HFFc6 (cell line): Measurements from ENCODE around the gene MYBPC2. TPM values are rescaled to one million over a fixed set of nuclear protein-coding genes. Genes with fewer than 3 reads are reported as not detected.

ENCODE experiments used
- DNase-seq: peaks from one replicate; pipeline ENCODE4 v3.0.0-alpha.2; 2018
- H3K27ac Mint-ChIP-seq: 2 replicates; pipeline ENCODE4 v1.8.0; 2020; ENCODE audit warnings: mild to moderate bottlenecking, mixed read lengths
- H3K27me3 Mint-ChIP-seq: 2 replicates; pipeline ENCODE4 v1.8.0; 2021; ENCODE audit warnings: mild to moderate bottlenecking, moderate library complexity, mixed read lengths; ENCODE audit not compliant: insufficient read depth
- H3K36me3 Mint-ChIP-seq: 2 replicates; pipeline ENCODE4 v1.8.0; 2021; ENCODE audit warnings: low read depth, mixed read lengths
- H3K4me1 Mint-ChIP-seq: 2 replicates; pipeline ENCODE4 v1.8.0; 2020; ENCODE audit warnings: low read depth, mixed read lengths
- H3K4me3 Mint-ChIP-seq: 2 replicates; pipeline ENCODE4 v1.8.0; 2020; ENCODE audit warnings: mild to moderate bottlenecking, moderate library complexity, mixed read lengths
- H3K9me3 Mint-ChIP-seq: 2 replicates; pipeline ENCODE4 v1.8.0; 2020; ENCODE audit warnings: mild to moderate bottlenecking, mixed read lengths
- total RNA-seq, 6 experiments: library from RNA; stranded (reverse); fragmentation: NEBNext Ultra II Directional; extraction: Animal tissue kit (Norgen Biotek cat#: 25700); gene quantifications; 2 replicates in 1 of 6; 3 replicates in 5 of 6; pipeline ENCODE4 v1.2.3, GENCODE V29; 2021
- TF ChIP-seq, protein P1 (sequence below): fragments of 200-600 bp; sonication (generic); IDR thresholded peaks from 2 replicates; pipeline ENCODE4 v1.5.0; 2021; ENCODE audit warnings: antibody characterized with exemption, mild to moderate bottlenecking

The MYBPC2 gene
- total RNA-seq, 6 experiments from 2014 or later: not detected

GRCh38 chr19:50482271-50482855 is 49.7 kb downstream of the MYBPC2 start:
- Mint-ChIP-seq H3K9me3 (peaks cover 8% of the 10 kb centered on the region), H3K4me3 (no peak overlapping the region), H3K27ac (no peak overlapping the region), H3K36me3 (peaks cover 27% of the 10 kb centered on the region), H3K4me1 (peaks cover 4% of the 10 kb centered on the region; the same call in 1 of the 2 replicates), H3K27me3 (peaks cover 10% of the 10 kb centered on the region)
- TF ChIP-seq, protein P1, sequence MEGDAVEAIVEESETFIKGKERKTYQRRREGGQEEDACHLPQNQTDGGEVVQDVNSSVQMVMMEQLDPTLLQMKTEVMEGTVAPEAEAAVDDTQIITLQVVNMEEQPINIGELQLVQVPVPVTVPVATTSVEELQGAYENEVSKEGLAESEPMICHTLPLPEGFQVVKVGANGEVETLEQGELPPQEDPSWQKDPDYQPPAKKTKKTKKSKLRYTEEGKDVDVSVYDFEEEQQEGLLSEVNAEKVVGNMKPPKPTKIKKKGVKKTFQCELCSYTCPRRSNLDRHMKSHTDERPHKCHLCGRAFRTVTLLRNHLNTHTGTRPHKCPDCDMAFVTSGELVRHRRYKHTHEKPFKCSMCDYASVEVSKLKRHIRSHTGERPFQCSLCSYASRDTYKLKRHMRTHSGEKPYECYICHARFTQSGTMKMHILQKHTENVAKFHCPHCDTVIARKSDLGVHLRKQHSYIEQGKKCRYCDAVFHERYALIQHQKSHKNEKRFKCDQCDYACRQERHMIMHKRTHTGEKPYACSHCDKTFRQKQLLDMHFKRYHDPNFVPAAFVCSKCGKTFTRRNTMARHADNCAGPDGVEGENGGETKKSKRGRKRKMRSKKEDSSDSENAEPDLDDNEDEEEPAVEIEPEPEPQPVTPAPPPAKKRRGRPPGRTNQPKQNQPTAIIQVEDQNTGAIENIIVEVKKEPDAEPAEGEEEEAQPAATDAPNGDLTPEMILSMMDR: no peak
- no peak for DNase-seq

DNA sequence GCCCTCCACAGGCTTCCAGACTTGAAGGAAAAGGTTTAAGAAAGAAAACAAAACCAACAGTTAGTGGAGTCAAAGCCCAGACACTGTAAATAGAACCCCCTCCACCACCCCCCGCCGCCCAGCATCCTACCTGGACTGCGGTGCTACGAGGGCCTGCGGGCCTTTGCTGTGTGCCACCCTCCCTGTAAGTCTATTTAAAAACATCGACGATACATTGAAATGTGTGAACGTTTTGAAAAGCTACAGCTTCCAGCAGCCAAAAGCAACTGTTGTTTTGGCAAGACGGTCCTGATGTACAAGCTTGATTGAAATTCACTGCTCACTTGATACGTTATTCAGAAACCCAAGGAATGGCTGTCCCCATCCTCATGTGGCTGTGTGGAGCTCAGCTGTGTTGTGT is 50.2 kb downstream of the MYBPC2 start:
- Mint-ChIP-seq H3K4me3 (no peak overlapping the region), H3K27ac (no peak overlapping the region), H3K27me3 (peaks cover 14% of the 10 kb centered on the region), H3K36me3 (peaks cover 27% of the 10 kb centered on the region), H3K9me3 (peaks cover 8% of the 10 kb centered on the region), H3K4me1 (no peaks in the 10 kb centered on the region)
- TF ChIP-seq, protein P1: no peak
- DNase-seq: no peak

DNA sequence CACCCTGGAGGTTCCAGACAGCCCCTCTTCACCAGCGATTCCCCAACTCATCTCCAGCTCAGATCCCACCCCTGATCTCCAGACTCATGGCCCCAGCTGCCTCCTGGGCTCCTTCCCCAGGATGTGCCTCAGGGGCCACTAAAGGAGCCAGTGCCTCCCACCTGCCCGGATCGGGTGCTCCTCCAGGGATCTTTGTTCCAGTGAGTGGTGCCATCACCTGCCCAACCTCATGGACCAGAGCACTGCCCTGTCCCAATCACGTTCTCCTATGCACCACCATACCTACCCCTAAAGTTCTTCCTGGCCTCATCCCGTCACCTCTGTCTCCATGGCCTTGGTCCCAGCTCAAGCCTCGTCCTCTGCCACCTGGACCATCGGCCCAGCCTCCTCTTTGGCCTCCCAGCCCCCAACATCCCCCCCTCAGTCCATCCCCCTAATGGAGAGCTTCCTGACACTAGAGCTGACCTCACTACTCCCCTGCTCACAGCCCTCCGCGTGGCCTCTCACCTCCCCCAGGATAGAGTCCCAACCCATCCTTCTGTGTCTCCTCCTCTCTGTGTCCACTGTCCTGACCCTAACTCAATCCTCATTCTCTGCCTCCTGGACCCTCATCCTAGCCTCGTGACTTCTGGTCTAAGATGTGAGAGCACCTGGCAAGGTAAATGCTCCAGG is 52.7 kb downstream of the MYBPC2 start:
- no peaks in the 10 kb centered on the region for H3K4me1 Mint-ChIP-seq
- H3K9me3 Mint-ChIP-seq: peaks cover 9% of the 10 kb centered on the region
- H3K27me3 Mint-ChIP-seq: peaks cover 30% of the 10 kb centered on the region
- TF ChIP-seq, protein P1: no peak
- no peak for DNase-seq
- no peak overlapping the region for H3K27ac Mint-ChIP-seq
- H3K36me3 Mint-ChIP-seq: peaks cover 23% of the 10 kb centered on the region
- no peak overlapping the region for H3K4me3 Mint-ChIP-seq

GRCh38 chr19:50486823-50487515 is 54.3 kb downstream of the MYBPC2 start:
- Mint-ChIP-seq H3K27ac (no peak overlapping the region), H3K27me3 (peaks cover 42% of the 10 kb centered on the region), H3K36me3 (peaks cover 23% of the 10 kb centered on the region), H3K4me1 (peaks cover 6% of the 10 kb centered on the region), H3K4me3 (no peak overlapping the region), H3K9me3 (peaks cover 11% of the 10 kb centered on the region)
- DNase-seq: peak; percentile 41
- TF ChIP-seq, protein P1: peak; percentile 81

DNA sequence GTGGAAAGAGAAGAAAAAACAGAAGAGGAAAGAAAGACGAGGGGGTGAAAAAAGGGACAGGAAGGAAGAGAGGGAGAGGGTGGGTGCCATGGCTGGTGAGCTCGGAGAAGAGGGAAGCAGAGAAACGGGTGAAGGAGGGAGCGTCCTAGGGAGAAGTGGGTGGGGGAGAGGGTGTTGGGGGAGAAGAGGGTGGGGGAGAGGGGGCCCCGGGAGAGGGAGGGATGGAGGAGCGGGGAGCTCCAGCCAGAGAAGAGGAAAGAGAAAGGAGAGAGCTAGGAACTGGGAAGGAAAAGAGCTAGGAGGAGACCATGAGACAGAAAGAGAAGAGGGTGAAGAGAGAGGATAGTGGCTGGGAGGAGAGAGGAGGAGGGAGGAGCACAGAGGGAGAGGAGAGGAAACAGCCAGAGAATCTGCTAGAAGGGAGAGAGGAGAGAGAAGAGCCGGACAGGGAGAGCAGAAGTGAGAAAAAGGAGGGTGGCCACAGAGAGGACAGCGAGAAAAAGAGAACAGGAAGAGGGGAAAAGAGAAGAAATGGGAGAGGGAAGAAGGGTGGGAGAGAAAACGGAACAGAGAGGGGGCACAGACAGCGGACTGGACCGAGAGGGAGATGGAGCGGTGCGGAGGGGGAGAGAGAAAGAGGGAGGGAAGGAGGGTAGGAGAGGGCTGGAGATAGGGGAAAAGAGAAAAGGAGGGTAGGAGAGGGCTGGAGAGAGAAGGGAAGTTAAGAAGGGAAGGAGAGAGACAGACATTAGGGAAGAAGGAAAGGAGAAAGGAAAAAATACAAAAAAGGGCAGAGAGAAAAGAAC is 55.9 kb downstream of the MYBPC2 start:
- Mint-ChIP-seq H3K27me3 (peaks cover 47% of the 10 kb centered on the region), H3K27ac (no peak overlapping the region), H3K4me1 (peaks cover 9% of the 10 kb centered on the region), H3K9me3 (peaks cover 11% of the 10 kb centered on the region), H3K4me3 (no peak overlapping the region), H3K36me3 (peaks cover 19% of the 10 kb centered on the region)
- DNase-seq: no peak
- TF ChIP-seq, protein P1: no peak
